IPS-18c (cell line): ENCODE results near the gene CEMIP2.
"Not testable (repeated sequence)": the region's sequence is repeated elsewhere in the genome, so short reads cannot be mapped to it uniquely, and the experiment has no call there.

Experiments
- H3K4me3 ChIP-seq: 2 replicates; pipeline ENCODE4 v1.7.0; 2013; ENCODE audit warnings: low read depth, mild to moderate bottlenecking, low read length, moderate library complexity; ENCODE audit not compliant: insufficient read depth
- H3K9me3 ChIP-seq: one replicate; pipeline ENCODE4 v1.6.1; 2013; ENCODE audit warnings: mild to moderate bottlenecking, low read length, moderate library complexity; ENCODE audit not compliant: control insufficient read depth, insufficient read depth

The CEMIP2 gene

GRCh38 chr9:71680189-71680980 is 87.9 kb downstream of the CEMIP2 start:
- Histone ChIP-seq H3K4me3 (no peak overlapping the region), H3K9me3 (no peaks in the 10 kb centered on the region)

- Histone ChIP-seq H3K9me3 (no peaks in the 10 kb centered on the region), H3K4me3 (no peak overlapping the region)
Observed at GRCh38 chr9:71678999-71679398, 89.3 kb downstream of the CEMIP2 start.

GRCh38 chr9:71677209-71677608 is 91.1 kb downstream of the CEMIP2 start:
- H3K4me3 ChIP-seq = no peak overlapping the region
- H3K9me3 ChIP-seq = no peaks in the 10 kb centered on the region

- Histone ChIP-seq H3K9me3 (no peaks in the 10 kb centered on the region), H3K4me3 (no peak overlapping the region)
Observed at GRCh38 chr9:71676460-71676859, 91.9 kb downstream of the CEMIP2 start.

GRCh38 chr9:71675857-71676165 is 92.5 kb downstream of the CEMIP2 start:
- no peaks in the 10 kb centered on the region for H3K9me3 ChIP-seq
- no peak overlapping the region for H3K4me3 ChIP-seq

GRCh38 chr9:71675105-71675856 is 93.0 kb downstream of the CEMIP2 start:
- Histone ChIP-seq H3K9me3 (no peaks in the 10 kb centered on the region), H3K4me3 (no peak overlapping the region)

- H3K9me3 ChIP-seq = no peaks in the 10 kb centered on the region
- no peak overlapping the region for H3K4me3 ChIP-seq
Observed at GRCh38 chr9:71672573-71672972, 95.7 kb downstream of the CEMIP2 start.

GRCh38 chr9:71671289-71671688 is 97.0 kb downstream of the CEMIP2 start:
- H3K9me3 ChIP-seq = no peaks in the 10 kb centered on the region
- H3K4me3 ChIP-seq = no peak overlapping the region

GRCh38 chr9:71670121-71670520 is 98.2 kb downstream of the CEMIP2 start:
- H3K4me3 ChIP-seq = no peak overlapping the region
- H3K9me3 ChIP-seq = no peaks in the 10 kb centered on the region

- H3K9me3 ChIP-seq = no peaks in the 10 kb centered on the region
- H3K4me3 ChIP-seq = no peak overlapping the region
Observed at GRCh38 chr9:71669284-71669995, 98.9 kb downstream of the CEMIP2 start.

GRCh38 chr9:71668717-71669116 is 99.6 kb downstream of the CEMIP2 start:
- H3K4me3 ChIP-seq = no peak overlapping the region
- H3K9me3 ChIP-seq = no peaks in the 10 kb centered on the region

GRCh38 chr9:71665247-71665646 is 103.1 kb downstream of the CEMIP2 start:
- no peaks in the 10 kb centered on the region for H3K9me3 ChIP-seq

GRCh38 chr9:71664566-71664965 is 103.7 kb downstream of the CEMIP2 start:
- H3K9me3 ChIP-seq = no peaks in the 10 kb centered on the region
- H3K4me3 ChIP-seq = no peak overlapping the region

More at GRCh38 chr9:71665247-71665646, 103.1 kb downstream of the CEMIP2 start:
- H3K4me3 ChIP-seq = no peak overlapping the region

- H3K9me3 ChIP-seq = no peaks in the 10 kb centered on the region
- no peak overlapping the region for H3K4me3 ChIP-seq
Observed at GRCh38 chr9:71663931-71664459, 104.3 kb downstream of the CEMIP2 start.

GRCh38 chr9:71663216-71663615 is 105.1 kb downstream of the CEMIP2 start:
- Histone ChIP-seq H3K9me3 (no peaks in the 10 kb centered on the region), H3K4me3 (no peak overlapping the region)

- H3K4me3 ChIP-seq = no peak overlapping the region
Observed at GRCh38 chr9:71662082-71662481, 106.2 kb downstream of the CEMIP2 start.

GRCh38 chr9:71657276-71657675 is 111.0 kb downstream of the CEMIP2 start:
- not testable (repeated sequence) for H3K9me3 ChIP-seq, H3K4me3 ChIP-seq

More at GRCh38 chr9:71662082-71662481, 106.2 kb downstream of the CEMIP2 start:
- no peaks in the 10 kb centered on the region for H3K9me3 ChIP-seq

- Histone ChIP-seq H3K4me3 (no peak overlapping the region), H3K9me3 (no peaks in the 10 kb centered on the region)
Observed at GRCh38 chr9:71656496-71656895, 111.8 kb downstream of the CEMIP2 start.
